ENCODE measurements around the gene RNF207. TPM values are rescaled to one million over a fixed set of nuclear protein-coding genes. Genes with fewer than 3 reads are reported as not detected.

RNF207 gene
- polyA plus RNA-seq, 1 donor from 2014 or later, result 3.5 TPM

DNA sequence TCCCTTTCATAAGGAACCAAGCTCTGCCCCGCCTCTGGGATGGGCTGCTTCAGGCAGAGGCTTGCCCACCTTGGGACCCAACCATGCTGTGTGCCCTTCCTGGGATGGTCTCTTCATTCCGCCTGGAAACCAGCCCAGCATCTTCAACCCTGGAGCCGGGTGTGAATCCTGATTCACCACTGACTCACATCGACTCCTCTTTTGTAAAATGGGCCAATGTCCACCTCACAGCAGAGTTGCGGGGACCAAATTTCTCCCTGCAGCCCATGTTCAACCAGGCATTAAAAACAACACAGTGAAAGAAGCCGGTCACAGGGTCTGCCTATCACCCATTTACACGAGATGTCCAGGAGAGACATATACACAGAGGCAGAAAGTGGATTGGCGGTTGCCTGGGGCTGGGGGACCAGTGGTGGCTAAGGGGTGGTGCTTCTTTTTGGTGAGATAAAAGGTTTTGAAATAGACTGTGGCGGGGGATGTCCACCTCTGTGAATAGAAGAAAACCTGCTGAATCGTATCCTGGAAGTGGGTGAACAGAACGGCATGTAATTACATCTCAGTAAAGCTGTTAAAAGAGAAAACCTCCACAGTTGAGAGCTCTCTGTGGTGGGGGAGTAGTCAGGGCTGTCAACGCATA, 61.9 kb downstream of the RNF207 start:
- Histone ChIP-seq H4K20me1 (ENCODE audit: insufficient read depth) (no peaks in the 10 kb centered on the region), H3K9me2 (ENCODE audit: insufficient read depth, low read length) (no peaks in the 10 kb centered on the region), H2AFZ (ENCODE audit: low read depth, low read length) (no peak overlapping the region), H3K79me2 (replicated peaks; ENCODE audit: insufficient read depth, low read length) (no peaks in the 10 kb centered on the region), H3K9ac (ENCODE audit: low read length) (no peak overlapping the region), H3K4me3 (ENCODE audit: low read length) (no peak overlapping the region), H3K9me3 (ENCODE audit: low read length) (no peaks in the 10 kb centered on the region), H3F3A (ENCODE audit: insufficient read depth, low read length, poor library complexity, severe bottlenecking) (no peaks in the 10 kb centered on the region), H3K4me2 (ENCODE audit: low read length) (no peak overlapping the region), H3K27ac (ENCODE audit: low read length) (no peak overlapping the region), H3K36me3 (ENCODE audit: insufficient read depth, low read length) (no peaks in the 10 kb centered on the region), H3K27me3 (ENCODE audit: insufficient read depth, low read depth, low read length) (no peaks in the 10 kb centered on the region)
- TF ChIP-seq EP300 (conservative IDR thresholded peaks at IDR 0.05; ENCODE audit: poor library complexity, severe bottlenecking) (no peak), MXI1 (conservative IDR thresholded peaks at IDR 0.05; ENCODE audit: poor library complexity, severe bottlenecking) (no peak), SMC3 (conservative IDR thresholded peaks at IDR 0.05; ENCODE audit: poor library complexity) (no peak), TAF1 (IDR thresholded peaks at IDR 0.05; ENCODE audit: low read depth) (no peak), POLR2AphosphoS5 (IDR thresholded peaks at IDR 0.05) (no peak), RAD21 (conservative IDR thresholded peaks at IDR 0.05) (no peak), EZH2 (IDR thresholded peaks at IDR 0.05; ENCODE audit: borderline replicate concordance, insufficient read depth, low read length, poor library complexity, severe bottlenecking) (no peak)
- TF ChIP-seq, protein P1, sequence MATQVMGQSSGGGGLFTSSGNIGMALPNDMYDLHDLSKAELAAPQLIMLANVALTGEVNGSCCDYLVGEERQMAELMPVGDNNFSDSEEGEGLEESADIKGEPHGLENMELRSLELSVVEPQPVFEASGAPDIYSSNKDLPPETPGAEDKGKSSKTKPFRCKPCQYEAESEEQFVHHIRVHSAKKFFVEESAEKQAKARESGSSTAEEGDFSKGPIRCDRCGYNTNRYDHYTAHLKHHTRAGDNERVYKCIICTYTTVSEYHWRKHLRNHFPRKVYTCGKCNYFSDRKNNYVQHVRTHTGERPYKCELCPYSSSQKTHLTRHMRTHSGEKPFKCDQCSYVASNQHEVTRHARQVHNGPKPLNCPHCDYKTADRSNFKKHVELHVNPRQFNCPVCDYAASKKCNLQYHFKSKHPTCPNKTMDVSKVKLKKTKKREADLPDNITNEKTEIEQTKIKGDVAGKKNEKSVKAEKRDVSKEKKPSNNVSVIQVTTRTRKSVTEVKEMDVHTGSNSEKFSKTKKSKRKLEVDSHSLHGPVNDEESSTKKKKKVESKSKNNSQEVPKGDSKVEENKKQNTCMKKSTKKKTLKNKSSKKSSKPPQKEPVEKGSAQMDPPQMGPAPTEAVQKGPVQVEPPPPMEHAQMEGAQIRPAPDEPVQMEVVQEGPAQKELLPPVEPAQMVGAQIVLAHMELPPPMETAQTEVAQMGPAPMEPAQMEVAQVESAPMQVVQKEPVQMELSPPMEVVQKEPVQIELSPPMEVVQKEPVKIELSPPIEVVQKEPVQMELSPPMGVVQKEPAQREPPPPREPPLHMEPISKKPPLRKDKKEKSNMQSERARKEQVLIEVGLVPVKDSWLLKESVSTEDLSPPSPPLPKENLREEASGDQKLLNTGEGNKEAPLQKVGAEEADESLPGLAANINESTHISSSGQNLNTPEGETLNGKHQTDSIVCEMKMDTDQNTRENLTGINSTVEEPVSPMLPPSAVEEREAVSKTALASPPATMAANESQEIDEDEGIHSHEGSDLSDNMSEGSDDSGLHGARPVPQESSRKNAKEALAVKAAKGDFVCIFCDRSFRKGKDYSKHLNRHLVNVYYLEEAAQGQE (IDR thresholded peaks at IDR 0.05; ENCODE audit: borderline replicate concordance), result no peak
- TF ChIP-seq, protein P2, sequence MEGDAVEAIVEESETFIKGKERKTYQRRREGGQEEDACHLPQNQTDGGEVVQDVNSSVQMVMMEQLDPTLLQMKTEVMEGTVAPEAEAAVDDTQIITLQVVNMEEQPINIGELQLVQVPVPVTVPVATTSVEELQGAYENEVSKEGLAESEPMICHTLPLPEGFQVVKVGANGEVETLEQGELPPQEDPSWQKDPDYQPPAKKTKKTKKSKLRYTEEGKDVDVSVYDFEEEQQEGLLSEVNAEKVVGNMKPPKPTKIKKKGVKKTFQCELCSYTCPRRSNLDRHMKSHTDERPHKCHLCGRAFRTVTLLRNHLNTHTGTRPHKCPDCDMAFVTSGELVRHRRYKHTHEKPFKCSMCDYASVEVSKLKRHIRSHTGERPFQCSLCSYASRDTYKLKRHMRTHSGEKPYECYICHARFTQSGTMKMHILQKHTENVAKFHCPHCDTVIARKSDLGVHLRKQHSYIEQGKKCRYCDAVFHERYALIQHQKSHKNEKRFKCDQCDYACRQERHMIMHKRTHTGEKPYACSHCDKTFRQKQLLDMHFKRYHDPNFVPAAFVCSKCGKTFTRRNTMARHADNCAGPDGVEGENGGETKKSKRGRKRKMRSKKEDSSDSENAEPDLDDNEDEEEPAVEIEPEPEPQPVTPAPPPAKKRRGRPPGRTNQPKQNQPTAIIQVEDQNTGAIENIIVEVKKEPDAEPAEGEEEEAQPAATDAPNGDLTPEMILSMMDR (IDR thresholded peaks at IDR 0.05; ENCODE audit: poor library complexity, severe bottlenecking), result no peak

DNA sequence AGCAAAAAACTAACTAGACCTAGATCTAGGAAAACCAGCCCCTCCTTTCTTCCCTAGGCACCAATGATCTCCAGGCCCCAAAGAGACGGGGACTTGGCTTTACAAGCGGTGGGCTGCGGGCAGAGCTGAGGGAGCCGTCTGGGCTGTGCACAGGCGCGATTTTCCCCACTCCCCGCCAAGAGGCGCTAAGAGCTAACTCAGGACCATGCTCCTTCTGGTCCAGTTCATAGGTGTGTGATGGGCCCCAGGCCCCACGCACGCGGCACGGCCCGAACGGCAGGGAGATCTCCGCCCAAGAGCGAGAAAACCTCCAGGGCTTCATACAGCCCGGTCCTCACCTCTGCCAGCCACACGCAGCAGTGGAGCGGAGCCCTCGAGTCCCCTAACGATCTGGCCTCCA, 62.5 kb downstream of the RNF207 start:
- no peaks in the 10 kb centered on the region for H3K79me2 ChIP-seq (replicated peaks; ENCODE audit: insufficient read depth, low read length)
- no peaks in the 10 kb centered on the region for H3K9me2 ChIP-seq (ENCODE audit: insufficient read depth, low read length)
- no peak overlapping the region for H3K4me3 ChIP-seq (ENCODE audit: low read length)
- no peak for TF ChIP-seq POLR2AphosphoS5 (IDR thresholded peaks at IDR 0.05)
- no peak for TF ChIP-seq SMC3 (conservative IDR thresholded peaks at IDR 0.05; ENCODE audit: poor library complexity)
- TF ChIP-seq TAF1 (IDR thresholded peaks at IDR 0.05; ENCODE audit: low read depth), result no peak
- TF ChIP-seq EZH2 (IDR thresholded peaks at IDR 0.05; ENCODE audit: borderline replicate concordance, insufficient read depth, low read length, poor library complexity, severe bottlenecking), result no peak
- TF ChIP-seq, protein P2 (IDR thresholded peaks at IDR 0.05; ENCODE audit: poor library complexity, severe bottlenecking), result peak; percentile 32
- TF ChIP-seq, protein P1 (IDR thresholded peaks at IDR 0.05; ENCODE audit: borderline replicate concordance), result no peak
- TF ChIP-seq EP300 (conservative IDR thresholded peaks at IDR 0.05; ENCODE audit: poor library complexity, severe bottlenecking), result no peak
- peak; percentile 41 for TF ChIP-seq RAD21 (conservative IDR thresholded peaks at IDR 0.05)
- no peak for TF ChIP-seq MXI1 (conservative IDR thresholded peaks at IDR 0.05; ENCODE audit: poor library complexity, severe bottlenecking)
- no peaks in the 10 kb centered on the region for H4K20me1 ChIP-seq (ENCODE audit: insufficient read depth)
- H3K4me2 ChIP-seq (ENCODE audit: low read length), result no peak overlapping the region
- no peaks in the 10 kb centered on the region for H3K27me3 ChIP-seq (ENCODE audit: insufficient read depth, low read depth, low read length)
- no peak overlapping the region for H2AFZ ChIP-seq (ENCODE audit: low read depth, low read length)
- H3K27ac ChIP-seq (ENCODE audit: low read length), result no peak overlapping the region
- no peaks in the 10 kb centered on the region for H3F3A ChIP-seq (ENCODE audit: insufficient read depth, low read length, poor library complexity, severe bottlenecking)
- no peaks in the 10 kb centered on the region for H3K9me3 ChIP-seq (ENCODE audit: low read length)
- no peaks in the 10 kb centered on the region for H3K36me3 ChIP-seq (ENCODE audit: insufficient read depth, low read length)
- H3K9ac ChIP-seq (ENCODE audit: low read length), result no peak overlapping the region
